Measurements from ENCODE around the gene CDKL5.

CDKL5 gene

DNA sequence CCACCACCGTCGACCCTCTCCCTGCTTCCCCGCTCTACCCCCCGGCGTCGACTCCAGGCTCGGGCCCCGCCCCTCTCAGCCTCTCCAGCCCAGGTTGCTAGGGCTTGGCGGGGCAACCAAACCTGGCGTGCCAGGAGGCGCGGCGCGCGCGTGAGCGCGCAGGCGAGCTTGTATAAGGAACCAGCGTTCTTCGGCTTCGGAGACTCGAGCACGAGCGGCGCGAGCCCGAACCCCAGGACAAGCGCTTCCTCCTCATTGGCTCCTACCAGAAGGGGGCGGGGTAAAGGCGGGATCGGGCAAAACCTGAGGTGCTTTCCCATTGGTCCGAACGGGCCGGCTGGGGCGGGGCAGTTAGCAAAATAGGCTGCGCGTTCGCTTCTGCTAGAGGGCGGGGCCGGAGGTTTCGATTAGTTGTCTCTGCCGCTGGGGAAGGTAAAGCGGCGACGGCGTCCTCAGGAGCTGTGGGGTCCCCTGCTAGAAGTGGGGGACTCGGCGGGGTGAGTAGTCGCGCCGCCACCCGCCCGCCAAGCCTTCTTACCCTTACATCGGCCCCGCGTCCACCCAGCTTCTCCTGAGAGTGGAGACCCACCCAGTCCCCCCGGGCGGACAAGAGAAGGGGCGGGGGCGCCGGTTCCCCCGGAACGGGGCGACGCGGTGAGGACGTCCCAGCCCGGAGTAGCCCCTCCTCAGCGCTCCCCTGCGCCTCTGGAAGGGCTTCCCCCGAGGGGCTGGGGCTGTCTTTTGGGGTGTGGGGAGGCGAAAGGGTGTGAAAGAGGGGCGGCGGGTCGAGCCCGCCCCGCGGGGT lies at the start of gene CDKL5:
CDKL5 (plus strand) TSS at position 410 of the 805 bp plus-strand sequence. CDS start 81,489 bp downstream, outside the sequence.
- Histone ChIP-seq H3K4me1 (ENCODE audit: insufficient read depth, low read length) (peaks cover 10% of the 10 kb centered on the region; the same call in 1 of the 2 replicates), H3K36me3 (ENCODE audit: insufficient read depth, low read depth, low read length) (no peaks in the 10 kb centered on the region), H3K9ac (ENCODE audit: low read depth, low read length) (peak within 1 kb of the TSS; percentile 73; the same call in 1 of the 2 replicates), H3K27ac (ENCODE audit: low read length) (no peak within 1 kb of the TSS), H3K4me3 (ENCODE audit: low read length) (peak within 1 kb of the TSS; percentile 90), H3K9me3 (ENCODE audit: insufficient read depth, low read depth, low read length) (no peaks in the 10 kb centered on the region), H3K27me3 (ENCODE audit: insufficient read depth, low read length) (no peaks in the 10 kb centered on the region)

- Histone ChIP-seq H3K4me1 (ENCODE audit: insufficient read depth, low read length) (no peaks in the 10 kb centered on the region), H3K27me3 (ENCODE audit: insufficient read depth, low read length) (no peaks in the 10 kb centered on the region), H3K9ac (ENCODE audit: low read depth, low read length) (no peak overlapping the region), H3K9me3 (ENCODE audit: insufficient read depth, low read depth, low read length) (no peaks in the 10 kb centered on the region), H3K4me3 (ENCODE audit: low read length) (no peak overlapping the region), H3K27ac (ENCODE audit: low read length) (no peak overlapping the region), H3K36me3 (ENCODE audit: insufficient read depth, low read depth, low read length) (no peaks in the 10 kb centered on the region)
These were observed 47.6 kb upstream of the CDKL5 start for GRCh38 chrX:18377796-18378195.

GRCh38 chrX:18389966-18390365 lies 35.4 kb upstream of the CDKL5 start:
- H3K27ac ChIP-seq (ENCODE audit: low read length) = no peak overlapping the region
- no peaks in the 10 kb centered on the region for H3K36me3 ChIP-seq (ENCODE audit: insufficient read depth, low read depth, low read length)
- no peaks in the 10 kb centered on the region for H3K4me1 ChIP-seq (ENCODE audit: insufficient read depth, low read length)
- H3K9me3 ChIP-seq (ENCODE audit: insufficient read depth, low read depth, low read length) = no peaks in the 10 kb centered on the region
- no peaks in the 10 kb centered on the region for H3K27me3 ChIP-seq (ENCODE audit: insufficient read depth, low read length)
- no peak overlapping the region for H3K9ac ChIP-seq (ENCODE audit: low read depth, low read length)
- H3K4me3 ChIP-seq (ENCODE audit: low read length) = no peak overlapping the region

- H3K9me3 ChIP-seq (ENCODE audit: insufficient read depth, low read depth, low read length) = no peaks in the 10 kb centered on the region
- no peaks in the 10 kb centered on the region for H3K27me3 ChIP-seq (ENCODE audit: insufficient read depth, low read length)
- no peak overlapping the region for H3K27ac ChIP-seq (ENCODE audit: low read length)
- H3K9ac ChIP-seq (ENCODE audit: low read depth, low read length) = no peak overlapping the region
- H3K4me3 ChIP-seq (ENCODE audit: low read length) = no peak overlapping the region
- H3K36me3 ChIP-seq (ENCODE audit: insufficient read depth, low read depth, low read length) = no peaks in the 10 kb centered on the region
- no peaks in the 10 kb centered on the region for H3K4me1 ChIP-seq (ENCODE audit: insufficient read depth, low read length)
These were observed 34.4 kb upstream of the CDKL5 start for GRCh38 chrX:18390941-18391538.

- Histone ChIP-seq H3K27me3 (ENCODE audit: insufficient read depth, low read length) (no peaks in the 10 kb centered on the region), H3K4me1 (ENCODE audit: insufficient read depth, low read length) (no peaks in the 10 kb centered on the region), H3K9ac (ENCODE audit: low read depth, low read length) (no peak overlapping the region), H3K4me3 (ENCODE audit: low read length) (no peak overlapping the region), H3K27ac (ENCODE audit: low read length) (no peak overlapping the region), H3K9me3 (ENCODE audit: insufficient read depth, low read depth, low read length) (no peaks in the 10 kb centered on the region), H3K36me3 (ENCODE audit: insufficient read depth, low read depth, low read length) (no peaks in the 10 kb centered on the region)
These were observed 30.9 kb upstream of the CDKL5 start for GRCh38 chrX:18394477-18394876.

DNA sequence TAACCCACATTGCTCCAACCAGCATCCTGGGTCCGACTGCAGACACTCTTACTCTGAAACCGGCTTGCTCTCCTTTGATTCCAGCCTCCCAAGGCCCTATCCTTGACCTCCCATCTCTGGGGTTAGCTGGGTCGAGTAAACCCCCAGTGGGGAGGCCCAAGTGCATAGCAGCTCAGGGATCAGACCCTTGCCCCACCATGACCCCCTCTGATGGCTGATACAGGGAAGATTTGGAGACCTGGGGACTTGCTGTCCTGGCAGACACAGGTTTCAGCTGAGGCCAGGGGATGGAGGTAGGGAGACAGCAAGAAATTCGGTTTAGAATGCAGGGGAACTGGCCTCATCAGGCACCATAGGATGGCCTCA lies 23.6 kb upstream of the CDKL5 start:
- H3K9me3 ChIP-seq (ENCODE audit: insufficient read depth, low read depth, low read length) = no peaks in the 10 kb centered on the region
- no peak overlapping the region for H3K4me3 ChIP-seq (ENCODE audit: low read length)
- H3K27me3 ChIP-seq (ENCODE audit: insufficient read depth, low read length) = no peaks in the 10 kb centered on the region
- H3K4me1 ChIP-seq (ENCODE audit: insufficient read depth, low read length) = no peaks in the 10 kb centered on the region
- no peaks in the 10 kb centered on the region for H3K36me3 ChIP-seq (ENCODE audit: insufficient read depth, low read depth, low read length)
- H3K27ac ChIP-seq (ENCODE audit: low read length) = no peak overlapping the region
- H3K9ac ChIP-seq (ENCODE audit: low read depth, low read length) = no peak overlapping the region

DNA sequence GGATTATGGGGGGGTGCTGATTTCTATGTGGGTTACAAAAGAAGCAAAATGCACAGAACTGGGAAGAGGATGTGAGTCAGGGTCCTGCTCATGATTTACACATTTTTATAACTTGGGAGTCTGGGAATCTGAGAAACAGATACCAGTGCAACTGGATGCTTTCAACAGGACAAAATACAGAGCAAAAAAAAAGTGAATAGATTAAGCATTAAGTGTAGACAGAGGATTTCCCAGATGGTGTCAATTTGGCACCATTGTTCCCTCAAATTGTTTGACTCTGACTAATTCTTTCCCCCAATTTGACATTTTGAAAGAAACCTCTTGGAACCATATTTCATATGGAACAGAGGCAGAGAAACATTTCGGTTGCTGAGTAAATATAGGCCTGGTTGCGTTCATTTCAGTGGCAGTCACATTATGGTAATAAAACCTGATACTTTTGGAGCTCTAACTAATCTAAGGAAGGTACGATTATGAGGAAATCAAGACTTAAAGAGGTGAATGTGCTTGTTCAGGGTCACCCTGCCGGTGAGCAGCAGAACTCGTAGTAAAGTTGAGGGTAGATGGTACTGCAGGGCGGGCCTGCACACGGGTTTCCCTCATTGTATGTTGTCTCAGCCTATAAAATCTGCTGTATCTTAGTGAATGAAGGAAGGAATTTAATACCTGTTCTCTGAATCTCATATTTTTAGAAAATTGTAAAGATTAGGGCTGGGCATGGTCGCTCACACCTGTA lies 18.7 kb upstream of the CDKL5 start:
- no peaks in the 10 kb centered on the region for H3K4me1 ChIP-seq (ENCODE audit: insufficient read depth, low read length)
- H3K36me3 ChIP-seq (ENCODE audit: insufficient read depth, low read depth, low read length) = no peaks in the 10 kb centered on the region
- no peak overlapping the region for H3K27ac ChIP-seq (ENCODE audit: low read length)
- no peak overlapping the region for H3K4me3 ChIP-seq (ENCODE audit: low read length)
- H3K9me3 ChIP-seq (ENCODE audit: insufficient read depth, low read depth, low read length) = no peaks in the 10 kb centered on the region
- H3K9ac ChIP-seq (ENCODE audit: low read depth, low read length) = no peak overlapping the region
- no peaks in the 10 kb centered on the region for H3K27me3 ChIP-seq (ENCODE audit: insufficient read depth, low read length)

- Histone ChIP-seq H3K27ac (ENCODE audit: low read length) (no peak overlapping the region), H3K9me3 (ENCODE audit: insufficient read depth, low read depth, low read length) (no peaks in the 10 kb centered on the region)
These were observed 15.4 kb upstream of the CDKL5 start for GRCh38 chrX:18410038-18410437.

GRCh38 chrX:18415386-18415785 lies 10.0 kb upstream of the CDKL5 start:
- H3K9me3 ChIP-seq (ENCODE audit: insufficient read depth, low read depth, low read length) = no peaks in the 10 kb centered on the region
- no peak overlapping the region for H3K9ac ChIP-seq (ENCODE audit: low read depth, low read length)
- H3K4me3 ChIP-seq (ENCODE audit: low read length) = no peak overlapping the region
- no peaks in the 10 kb centered on the region for H3K4me1 ChIP-seq (ENCODE audit: insufficient read depth, low read length)
- H3K27me3 ChIP-seq (ENCODE audit: insufficient read depth, low read length) = no peaks in the 10 kb centered on the region
- H3K36me3 ChIP-seq (ENCODE audit: insufficient read depth, low read depth, low read length) = no peaks in the 10 kb centered on the region
- H3K27ac ChIP-seq (ENCODE audit: low read length) = no peak overlapping the region

More at GRCh38 chrX:18410038-18410437, 15.4 kb upstream of the CDKL5 start:
- Histone ChIP-seq H3K4me1 (ENCODE audit: insufficient read depth, low read length) (no peaks in the 10 kb centered on the region), H3K36me3 (ENCODE audit: insufficient read depth, low read depth, low read length) (no peaks in the 10 kb centered on the region), H3K4me3 (ENCODE audit: low read length) (no peak overlapping the region), H3K27me3 (ENCODE audit: insufficient read depth, low read length) (no peaks in the 10 kb centered on the region), H3K9ac (ENCODE audit: low read depth, low read length) (no peak overlapping the region)

DNA sequence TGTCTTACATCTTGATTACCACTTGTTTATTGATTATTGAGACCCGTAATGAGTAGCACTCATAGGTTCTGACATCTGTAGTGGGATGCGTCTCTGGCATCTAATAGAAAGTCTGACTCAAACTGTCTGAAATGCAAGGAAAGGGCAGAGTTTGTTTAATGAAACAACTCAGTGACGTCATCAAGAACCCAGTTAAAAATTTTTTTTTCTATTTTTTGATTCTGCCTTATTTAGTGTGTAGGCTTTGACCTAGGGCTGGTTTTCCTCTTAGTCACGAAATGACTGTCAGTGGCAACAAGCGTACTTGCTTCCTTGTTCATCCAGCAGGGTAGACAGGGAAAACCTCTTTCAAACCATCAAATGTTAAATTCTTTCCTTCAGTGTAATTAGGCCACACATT lies 3.1 kb upstream of the CDKL5 start:
- Histone ChIP-seq H3K27me3 (ENCODE audit: insufficient read depth, low read length) (no peaks in the 10 kb centered on the region), H3K4me1 (ENCODE audit: insufficient read depth, low read length) (peaks cover 4% of the 10 kb centered on the region; the same call in 1 of the 2 replicates), H3K9me3 (ENCODE audit: insufficient read depth, low read depth, low read length) (no peaks in the 10 kb centered on the region), H3K36me3 (ENCODE audit: insufficient read depth, low read depth, low read length) (no peaks in the 10 kb centered on the region), H3K27ac (ENCODE audit: low read length) (no peak overlapping the region), H3K9ac (ENCODE audit: low read depth, low read length) (no peak overlapping the region), H3K4me3 (ENCODE audit: low read length) (no peak overlapping the region)

- H3K4me1 ChIP-seq (ENCODE audit: insufficient read depth, low read length) = peaks cover 5% of the 10 kb centered on the region; the same call in 1 of the 2 replicates
- H3K27ac ChIP-seq (ENCODE audit: low read length) = no peak overlapping the region
- no peaks in the 10 kb centered on the region for H3K9me3 ChIP-seq (ENCODE audit: insufficient read depth, low read depth, low read length)
- no peaks in the 10 kb centered on the region for H3K27me3 ChIP-seq (ENCODE audit: insufficient read depth, low read length)
- no peaks in the 10 kb centered on the region for H3K36me3 ChIP-seq (ENCODE audit: insufficient read depth, low read depth, low read length)
- no peak overlapping the region for H3K4me3 ChIP-seq (ENCODE audit: low read length)
- H3K9ac ChIP-seq (ENCODE audit: low read depth, low read length) = no peak overlapping the region
These were observed 2.5 kb upstream of the CDKL5 start for GRCh38 chrX:18422886-18423285.
